Neuron (in vitro differentiated cells): Measurements from ENCODE around the gene RAD51B.
A peak's percentile ranks its signal among the peaks of the same experiment; 100 is the strongest.

Experiments used
- H2AFZ ChIP-seq: one replicate; pipeline ENCODE4 v1.6.1; 2013; ENCODE audit warnings: low read depth, mild to moderate bottlenecking, inconsistent platforms, low read length, moderate library complexity
- H3K27me3 ChIP-seq: one replicate; pipeline ENCODE4 v1.6.1; 2013; ENCODE audit warnings: low read length; ENCODE audit not compliant: insufficient read depth
- H3K36me3 ChIP-seq: one replicate; pipeline ENCODE4 v1.6.1; 2013; ENCODE audit warnings: low read length; ENCODE audit not compliant: insufficient read depth
- H3K4me1 ChIP-seq: one replicate; pipeline ENCODE4 v1.6.1; 2013; ENCODE audit warnings: low read length; ENCODE audit not compliant: insufficient read depth
- H3K4me3 ChIP-seq: 2 replicates; pipeline ENCODE4 v1.5.1; 2013; ENCODE audit warnings: mild to moderate bottlenecking, low read length, moderate library complexity
- H3K9me3 ChIP-seq: one replicate; pipeline ENCODE4 v1.6.1; 2013; ENCODE audit warnings: low read length

RAD51B gene

GRCh38 chr14:68686724-68687123 lies 867.1 kb downstream of the RAD51B start:
- Histone ChIP-seq H3K27me3 (no peaks in the 10 kb centered on the region), H3K4me1 (peaks cover 61% of the 10 kb centered on the region), H3K4me3 (no peak overlapping the region), H3K36me3 (no peaks in the 10 kb centered on the region), H3K9me3 (peaks cover 2% of the 10 kb centered on the region), H2AFZ (no peak overlapping the region)

GRCh38 chr14:68687746-68688145 lies 868.2 kb downstream of the RAD51B start:
- Histone ChIP-seq H2AFZ (no peak overlapping the region), H3K36me3 (no peaks in the 10 kb centered on the region), H3K4me3 (no peak overlapping the region), H3K27me3 (no peaks in the 10 kb centered on the region), H3K9me3 (peaks cover 2% of the 10 kb centered on the region), H3K4me1 (peaks cover 66% of the 10 kb centered on the region)

- Histone ChIP-seq H3K9me3 (peaks cover 2% of the 10 kb centered on the region), H3K36me3 (no peaks in the 10 kb centered on the region), H2AFZ (peak overlapping the region; percentile 24), H3K27me3 (no peaks in the 10 kb centered on the region), H3K4me3 (no peak overlapping the region), H3K4me1 (peaks cover 57% of the 10 kb centered on the region)
Measured at GRCh38 chr14:68688872-68689371, 869.3 kb downstream of the RAD51B start.

GRCh38 chr14:68689511-68689910 lies 869.9 kb downstream of the RAD51B start:
- Histone ChIP-seq H3K4me1 (peaks cover 55% of the 10 kb centered on the region), H3K36me3 (no peaks in the 10 kb centered on the region), H2AFZ (no peak overlapping the region), H3K27me3 (no peaks in the 10 kb centered on the region), H3K4me3 (no peak overlapping the region), H3K9me3 (peaks cover 2% of the 10 kb centered on the region)

- H3K36me3 ChIP-seq, result no peaks in the 10 kb centered on the region
- H3K27me3 ChIP-seq, result no peaks in the 10 kb centered on the region
- peak overlapping the region; percentile 5 for H3K4me3 ChIP-seq
- peaks cover 2% of the 10 kb centered on the region for H3K9me3 ChIP-seq
- H2AFZ ChIP-seq, result no peak overlapping the region
- H3K4me1 ChIP-seq, result peaks cover 47% of the 10 kb centered on the region
Measured at GRCh38 chr14:68690089-68690958, 870.7 kb downstream of the RAD51B start.

GRCh38 chr14:68691031-68691791 lies 871.6 kb downstream of the RAD51B start:
- no peaks in the 10 kb centered on the region for H3K27me3 ChIP-seq
- H2AFZ ChIP-seq, result no peak overlapping the region
- H3K4me1 ChIP-seq, result peaks cover 44% of the 10 kb centered on the region
- peak overlapping the region; percentile 8 for H3K4me3 ChIP-seq
- H3K36me3 ChIP-seq, result no peaks in the 10 kb centered on the region
- peaks cover 2% of the 10 kb centered on the region for H3K9me3 ChIP-seq

- Histone ChIP-seq H3K4me1 (peaks cover 44% of the 10 kb centered on the region), H3K27me3 (no peaks in the 10 kb centered on the region), H2AFZ (no peak overlapping the region), H3K4me3 (no peak overlapping the region), H3K36me3 (no peaks in the 10 kb centered on the region), H3K9me3 (peaks cover 2% of the 10 kb centered on the region)
Measured at GRCh38 chr14:68691792-68692118, 872.2 kb downstream of the RAD51B start.

GRCh38 chr14:68692216-68692615 lies 872.6 kb downstream of the RAD51B start:
- H3K27me3 ChIP-seq, result no peaks in the 10 kb centered on the region
- no peak overlapping the region for H2AFZ ChIP-seq
- H3K4me1 ChIP-seq, result peaks cover 44% of the 10 kb centered on the region
- no peaks in the 10 kb centered on the region for H3K36me3 ChIP-seq
- H3K4me3 ChIP-seq, result no peak overlapping the region
- peaks cover 2% of the 10 kb centered on the region for H3K9me3 ChIP-seq

- Histone ChIP-seq H3K4me1 (peaks cover 44% of the 10 kb centered on the region), H3K36me3 (no peaks in the 10 kb centered on the region), H3K4me3 (no peak overlapping the region), H3K27me3 (no peaks in the 10 kb centered on the region), H2AFZ (no peak overlapping the region), H3K9me3 (peaks cover 2% of the 10 kb centered on the region)
Measured at GRCh38 chr14:68692916-68693771, 873.6 kb downstream of the RAD51B start.

- Histone ChIP-seq H3K9me3 (peaks cover 2% of the 10 kb centered on the region), H2AFZ (no peak overlapping the region), H3K4me1 (peaks cover 36% of the 10 kb centered on the region), H3K4me3 (no peak overlapping the region), H3K36me3 (no peaks in the 10 kb centered on the region), H3K27me3 (no peaks in the 10 kb centered on the region)
Measured at GRCh38 chr14:68693926-68694325, 874.3 kb downstream of the RAD51B start.

- Histone ChIP-seq H3K4me3 (no peak overlapping the region), H3K27me3 (no peaks in the 10 kb centered on the region), H2AFZ (no peak overlapping the region), H3K9me3 (peaks cover 2% of the 10 kb centered on the region), H3K36me3 (no peaks in the 10 kb centered on the region), H3K4me1 (peaks cover 29% of the 10 kb centered on the region)
Measured at GRCh38 chr14:68694516-68695235, 875.1 kb downstream of the RAD51B start.

- H2AFZ ChIP-seq, result no peak overlapping the region
- peaks cover 22% of the 10 kb centered on the region for H3K4me1 ChIP-seq
- peaks cover 2% of the 10 kb centered on the region for H3K9me3 ChIP-seq
- no peak overlapping the region for H3K4me3 ChIP-seq
- H3K36me3 ChIP-seq, result no peaks in the 10 kb centered on the region
- no peaks in the 10 kb centered on the region for H3K27me3 ChIP-seq
Measured at GRCh38 chr14:68695326-68695768, 875.8 kb downstream of the RAD51B start.
